Measurements from ENCODE around the gene ABLIM1. TPM values are rescaled to one million over a fixed set of nuclear protein-coding genes. Genes with fewer than 3 reads are reported as not detected.

ABLIM1 gene
- total RNA-seq, 1 experiment from 2014 or later = 34.0 TPM

DNA sequence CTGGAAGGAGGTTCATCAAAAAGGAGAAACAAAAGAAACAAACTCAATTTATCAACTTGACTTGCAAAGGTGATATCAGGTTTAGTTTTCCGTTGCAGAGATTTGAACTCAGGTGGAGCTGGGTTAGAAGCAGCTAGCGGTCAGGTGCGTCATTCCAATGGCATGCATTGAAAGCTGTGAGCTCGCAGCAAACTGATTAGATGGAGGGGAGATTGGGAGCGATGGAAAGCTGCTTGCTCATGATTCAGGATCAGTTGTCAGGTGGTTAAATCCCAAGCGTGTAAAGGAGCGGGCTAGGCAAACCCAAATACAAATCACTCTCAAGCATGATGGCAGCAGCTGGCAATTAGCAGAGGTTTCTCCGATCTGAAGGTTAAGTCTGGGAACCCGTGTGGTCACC lies 204.5 kb downstream of the ABLIM1 start:
- POLR2A ChIA-PET (ENCODE audit: low non-redundant PET) = no interaction called here
- no peaks in the 10 kb centered on the region for H3K27me3 ChIP-seq (replicated peaks; ENCODE audit: insufficient read depth, low read depth, low read length, poor library complexity)
- H3K9me3 ChIP-seq (ENCODE audit: low read depth, low read length, poor library complexity, severe bottlenecking) = no peaks in the 10 kb centered on the region
- CTCF ChIA-PET = no interaction called here
- no peaks in the 10 kb centered on the region for H3K36me3 ChIP-seq (ENCODE audit: insufficient read depth, low read length, poor library complexity, severe bottlenecking)
- intact Hi-C loops (cut with micrococcal nuclease; ENCODE audit: unreplicated experiment) = no loop called here
- no peak for DNase-seq (ENCODE audit: low spot score)
- no peak for TF ChIP-seq EZH2 (IDR thresholded peaks at IDR 0.05; ENCODE audit: borderline replicate concordance, low read depth, low read length, poor library complexity, severe bottlenecking)
- TF ChIP-seq CTCF (conservative IDR thresholded peaks at IDR 0.05; ENCODE audit: low read depth, low read length) = no peak
- BruUV-seq (replicated peaks) = no TSS peak
- no peak overlapping the region for H3K27ac ChIP-seq (ENCODE audit: low read depth, low read length, poor library complexity, severe bottlenecking)
- H3K4me1 ChIP-seq (ENCODE audit: insufficient read depth, low read length, poor library complexity, severe bottlenecking) = no peaks in the 10 kb centered on the region
- H3K4me3 ChIP-seq (ENCODE audit: low read depth, low read length, poor library complexity, severe bottlenecking) = no peak overlapping the region

DNA sequence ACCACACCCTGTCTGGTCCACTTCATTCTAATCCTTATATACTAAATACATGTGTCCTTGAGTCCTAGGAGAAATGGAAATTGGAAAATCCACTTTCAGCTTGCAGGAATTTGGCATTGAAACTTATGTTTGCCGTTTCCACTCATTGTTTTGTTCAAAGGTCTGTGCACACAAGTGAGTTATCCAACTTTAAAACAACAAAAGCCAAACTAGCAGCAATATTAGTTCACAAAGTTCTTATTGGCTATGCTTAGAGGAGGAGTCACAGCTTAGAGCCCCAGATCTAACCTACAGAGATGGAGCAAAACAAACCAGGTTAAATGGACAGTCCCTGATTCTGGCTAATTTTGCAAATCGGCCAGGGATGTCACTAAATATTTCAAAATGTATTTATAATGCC lies 209.2 kb downstream of the ABLIM1 start:
- CTCF ChIA-PET = no interaction called here
- intact Hi-C loops (cut with micrococcal nuclease; ENCODE audit: unreplicated experiment) = no loop called here
- TF ChIP-seq EZH2 (IDR thresholded peaks at IDR 0.05; ENCODE audit: borderline replicate concordance, low read depth, low read length, poor library complexity, severe bottlenecking) = no peak
- no peak for TF ChIP-seq CTCF (conservative IDR thresholded peaks at IDR 0.05; ENCODE audit: low read depth, low read length)
- Histone ChIP-seq H3K4me3 (ENCODE audit: low read depth, low read length, poor library complexity, severe bottlenecking) (no peak overlapping the region), H3K36me3 (ENCODE audit: insufficient read depth, low read length, poor library complexity, severe bottlenecking) (no peaks in the 10 kb centered on the region), H3K4me1 (ENCODE audit: insufficient read depth, low read length, poor library complexity, severe bottlenecking) (no peaks in the 10 kb centered on the region), H3K27ac (ENCODE audit: low read depth, low read length, poor library complexity, severe bottlenecking) (no peak overlapping the region), H3K9me3 (ENCODE audit: low read depth, low read length, poor library complexity, severe bottlenecking) (no peaks in the 10 kb centered on the region), H3K27me3 (replicated peaks; ENCODE audit: insufficient read depth, low read depth, low read length, poor library complexity) (no peaks in the 10 kb centered on the region)
- POLR2A ChIA-PET (ENCODE audit: low non-redundant PET) = no interaction called here
- no peak for DNase-seq (ENCODE audit: low spot score)
- BruUV-seq (replicated peaks) = no TSS peak

- no peak for DNase-seq (ENCODE audit: low spot score)
- intact Hi-C loops (cut with micrococcal nuclease; ENCODE audit: unreplicated experiment) = no loop called here
- no TSS peak for BruUV-seq (replicated peaks)
- no peak overlapping the region for H3K4me3 ChIP-seq (ENCODE audit: low read depth, low read length, poor library complexity, severe bottlenecking)
- POLR2A ChIA-PET (ENCODE audit: low non-redundant PET) = no interaction called here
- TF ChIP-seq EZH2 (IDR thresholded peaks at IDR 0.05; ENCODE audit: borderline replicate concordance, low read depth, low read length, poor library complexity, severe bottlenecking) = no peak
- no peak for TF ChIP-seq CTCF (conservative IDR thresholded peaks at IDR 0.05; ENCODE audit: low read depth, low read length)
- H3K27me3 ChIP-seq (replicated peaks; ENCODE audit: insufficient read depth, low read depth, low read length, poor library complexity) = no peaks in the 10 kb centered on the region
- CTCF ChIA-PET = no interaction called here
- H3K36me3 ChIP-seq (ENCODE audit: insufficient read depth, low read length, poor library complexity, severe bottlenecking) = no peaks in the 10 kb centered on the region
- H3K4me1 ChIP-seq (ENCODE audit: insufficient read depth, low read length, poor library complexity, severe bottlenecking) = no peaks in the 10 kb centered on the region
- H3K27ac ChIP-seq (ENCODE audit: low read depth, low read length, poor library complexity, severe bottlenecking) = no peak overlapping the region
- no peaks in the 10 kb centered on the region for H3K9me3 ChIP-seq (ENCODE audit: low read depth, low read length, poor library complexity, severe bottlenecking)
Observed at GRCh38 chr10:114445332-114445731, 212.7 kb downstream of the ABLIM1 start.
